Measurements from ENCODE around the gene LYPD3. TPM values are rescaled to one million over a fixed set of nuclear protein-coding genes. Genes with fewer than 3 reads are reported as not detected.

LYPD3 gene
- total and polyA plus RNA-seq, 5 donors = 0.53 to 1.5 (median 0.76) TPM

- Histone ChIP-seq H3K4me3 (ENCODE audit: low read length) (no peak overlapping the region), H3K27me3 (ENCODE audit: control insufficient read depth, insufficient read depth) (no peaks in the 10 kb centered on the region), H3K4me1 (ENCODE audit: control insufficient read depth, insufficient read depth, low read length) (no peaks in the 10 kb centered on the region), H3K9me3 (ENCODE audit: control insufficient read depth, low read length) (no peaks in the 10 kb centered on the region), H3K27ac (ENCODE audit: low read length) (no peak overlapping the region)
- ATAC-seq (no peak), DNase-seq (no peak)
- WGBS = 85% methylated on average over 9 of the region's 9 CpGs
- intact Hi-C loops (cut with DNase I) = no loop called here
Measured at GRCh38 chr19:43430976-43431375, 34.4 kb downstream of the LYPD3 start.

GRCh38 chr19:43430142-43430710 is 35.2 kb downstream of the LYPD3 start:
- Histone ChIP-seq H3K27ac (ENCODE audit: low read length) (no peak overlapping the region), H3K27me3 (ENCODE audit: control insufficient read depth, insufficient read depth) (no peaks in the 10 kb centered on the region), H3K9me3 (ENCODE audit: control insufficient read depth, low read length) (no peaks in the 10 kb centered on the region), H3K4me3 (ENCODE audit: low read length) (no peak overlapping the region), H3K4me1 (ENCODE audit: control insufficient read depth, insufficient read depth, low read length) (no peaks in the 10 kb centered on the region)
- 61% methylated on average over 6 of the region's 6 CpGs for WGBS
- DNase-seq = no peak
- no peak for ATAC-seq
- intact Hi-C loops (cut with DNase I) = no loop called here

DNA sequence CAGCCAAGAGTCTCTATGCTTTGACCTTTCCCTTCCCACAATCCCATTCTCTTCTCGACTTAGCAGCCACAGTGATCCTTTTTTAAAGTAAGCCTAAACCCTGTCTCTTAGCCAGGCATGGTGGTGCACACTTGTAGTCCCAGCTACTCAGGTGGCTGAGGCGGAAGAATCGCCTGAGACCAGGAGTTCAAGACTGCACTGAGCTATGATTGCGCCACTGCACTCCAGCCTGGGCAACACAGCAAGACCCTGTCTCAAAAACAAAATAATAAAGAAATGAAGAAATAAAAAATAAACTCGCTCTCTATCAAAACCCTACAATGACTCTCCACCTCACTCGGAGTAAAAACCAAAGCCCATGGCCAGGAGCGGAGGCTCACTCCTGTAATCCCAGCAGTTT is 36.0 kb downstream of the LYPD3 start:
- Histone ChIP-seq H3K9me3 (ENCODE audit: control insufficient read depth, low read length) (no peaks in the 10 kb centered on the region), H3K27ac (ENCODE audit: low read length) (no peak overlapping the region), H3K4me1 (ENCODE audit: control insufficient read depth, insufficient read depth, low read length) (no peaks in the 10 kb centered on the region), H3K4me3 (ENCODE audit: low read length) (no peak overlapping the region), H3K27me3 (ENCODE audit: control insufficient read depth, insufficient read depth) (no peaks in the 10 kb centered on the region)
- DNase-seq (no peak), ATAC-seq (no peak)
- WGBS = 90% methylated on average over 7 of the region's 7 CpGs
- intact Hi-C loops (cut with DNase I) = no loop called here

- Histone ChIP-seq H3K27ac (ENCODE audit: low read length) (no peak overlapping the region), H3K27me3 (ENCODE audit: control insufficient read depth, insufficient read depth) (no peaks in the 10 kb centered on the region), H3K4me3 (ENCODE audit: low read length) (no peak overlapping the region), H3K9me3 (ENCODE audit: control insufficient read depth, low read length) (no peaks in the 10 kb centered on the region), H3K4me1 (ENCODE audit: control insufficient read depth, insufficient read depth, low read length) (no peaks in the 10 kb centered on the region)
- DNase-seq = no peak
- 32% methylated on average over 8 of the region's 8 CpGs for WGBS
- intact Hi-C loops (cut with DNase I) = no loop called here
- no peak for ATAC-seq
Measured at GRCh38 chr19:43425567-43426392, 39.6 kb downstream of the LYPD3 start.

GRCh38 chr19:43423779-43424178 is 41.6 kb downstream of the LYPD3 start:
- no peak for ATAC-seq
- Histone ChIP-seq H3K27ac (ENCODE audit: low read length) (no peak overlapping the region), H3K27me3 (ENCODE audit: control insufficient read depth, insufficient read depth) (no peaks in the 10 kb centered on the region), H3K4me1 (ENCODE audit: control insufficient read depth, insufficient read depth, low read length) (no peaks in the 10 kb centered on the region), H3K4me3 (ENCODE audit: low read length) (no peak overlapping the region), H3K9me3 (ENCODE audit: control insufficient read depth, low read length) (no peaks in the 10 kb centered on the region)
- DNase-seq = no peak
- 89% methylated on average over 5 of the region's 5 CpGs for WGBS
- intact Hi-C loops (cut with DNase I) = no loop called here

- H3K27me3 ChIP-seq (ENCODE audit: control insufficient read depth, insufficient read depth) = no peaks in the 10 kb centered on the region
- DNase-seq = no peak
- no peak for ATAC-seq
- intact Hi-C loops (cut with DNase I) = no loop called here
- H3K4me3 ChIP-seq (ENCODE audit: low read length) = no peak overlapping the region
- H3K27ac ChIP-seq (ENCODE audit: low read length) = no peak overlapping the region
- H3K9me3 ChIP-seq (ENCODE audit: control insufficient read depth, low read length) = no peaks in the 10 kb centered on the region
- no peaks in the 10 kb centered on the region for H3K4me1 ChIP-seq (ENCODE audit: control insufficient read depth, insufficient read depth, low read length)
- WGBS = 98% methylated on average over 1 of the region's 1 CpG
Measured at GRCh38 chr19:43422689-43423066, 42.7 kb downstream of the LYPD3 start.

- H3K27me3 ChIP-seq (ENCODE audit: control insufficient read depth, insufficient read depth) = no peaks in the 10 kb centered on the region
- no peaks in the 10 kb centered on the region for H3K9me3 ChIP-seq (ENCODE audit: control insufficient read depth, low read length)
- intact Hi-C loops (cut with DNase I) = no loop called here
- 85% methylated on average over 2 of the region's 2 CpGs for WGBS
- no peak overlapping the region for H3K27ac ChIP-seq (ENCODE audit: low read length)
- no peak overlapping the region for H3K4me3 ChIP-seq (ENCODE audit: low read length)
- DNase-seq = no peak
- H3K4me1 ChIP-seq (ENCODE audit: control insufficient read depth, insufficient read depth, low read length) = no peaks in the 10 kb centered on the region
- no peak for ATAC-seq
Measured at GRCh38 chr19:43422000-43422688, 43.3 kb downstream of the LYPD3 start.

DNA sequence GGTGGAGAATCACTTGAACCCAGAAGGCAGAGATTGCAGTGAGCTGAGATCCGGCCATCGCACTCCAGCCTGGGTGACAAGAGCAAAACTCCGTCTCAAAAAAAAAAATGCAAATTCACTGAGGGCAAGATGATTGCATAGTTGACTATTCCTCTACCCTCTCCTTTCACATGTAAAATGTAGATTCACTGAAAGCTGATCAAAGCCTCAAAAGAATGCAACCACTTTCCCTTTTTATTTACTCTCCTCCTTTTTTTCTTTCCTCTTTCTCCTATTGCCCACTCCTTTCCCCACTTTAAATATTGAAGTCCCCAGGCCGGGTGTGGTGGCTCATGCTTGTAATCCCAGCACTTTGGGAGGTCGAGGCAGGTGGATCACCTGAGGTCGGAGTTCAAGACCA is 44.5 kb downstream of the LYPD3 start:
- no peak for DNase-seq
- Histone ChIP-seq H3K4me1 (ENCODE audit: control insufficient read depth, insufficient read depth, low read length) (no peaks in the 10 kb centered on the region), H3K27ac (ENCODE audit: low read length) (no peak overlapping the region), H3K4me3 (ENCODE audit: low read length) (no peak overlapping the region), H3K27me3 (ENCODE audit: control insufficient read depth, insufficient read depth) (no peaks in the 10 kb centered on the region), H3K9me3 (ENCODE audit: control insufficient read depth, low read length) (no peaks in the 10 kb centered on the region)
- intact Hi-C loops (cut with DNase I) = no loop called here
- ATAC-seq = no peak
- 80% methylated on average over 6 of the region's 6 CpGs for WGBS

DNA sequence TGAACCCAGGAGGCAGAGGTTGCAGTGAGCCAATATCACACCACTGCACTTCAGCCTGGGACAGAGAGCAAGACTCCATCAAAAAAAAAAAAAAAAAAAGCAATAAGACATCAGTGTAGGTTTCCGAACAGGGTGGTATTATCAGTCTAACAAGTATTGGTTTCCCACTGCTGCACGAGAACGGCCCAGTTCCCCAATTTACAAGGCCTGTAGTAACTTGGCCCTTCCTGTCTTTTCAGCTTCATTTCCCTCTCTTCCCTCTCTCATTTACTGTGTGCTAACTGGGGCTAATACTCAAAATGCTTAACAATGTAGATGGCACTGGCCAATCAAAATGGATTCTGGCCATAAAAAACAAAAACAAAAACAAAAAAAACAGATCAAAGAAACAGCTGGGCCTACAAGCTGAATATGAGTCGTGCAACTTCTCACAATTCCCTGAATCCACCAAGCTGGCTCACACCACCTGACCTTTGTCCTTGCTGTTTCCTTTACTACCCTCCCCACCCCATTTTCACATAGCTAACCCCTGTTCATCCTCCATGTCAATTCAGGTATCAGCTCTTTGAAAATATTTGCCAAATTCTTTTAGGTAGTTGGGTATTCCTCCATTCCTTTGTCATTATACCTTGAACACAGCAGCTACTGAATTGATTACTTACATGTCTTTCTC is 48.3 kb downstream of the LYPD3 start:
- Histone ChIP-seq H3K4me3 (ENCODE audit: low read length) (no peak overlapping the region), H3K27me3 (ENCODE audit: control insufficient read depth, insufficient read depth) (no peaks in the 10 kb centered on the region), H3K9me3 (ENCODE audit: control insufficient read depth, low read length) (no peaks in the 10 kb centered on the region), H3K4me1 (ENCODE audit: control insufficient read depth, insufficient read depth, low read length) (no peaks in the 10 kb centered on the region), H3K27ac (ENCODE audit: low read length) (no peak overlapping the region)
- no peak for ATAC-seq
- intact Hi-C loops (cut with DNase I) = no loop called here
- DNase-seq = no peak
- 70% methylated on average over 4 of the region's 4 CpGs for WGBS

- Histone ChIP-seq H3K27ac (ENCODE audit: low read length) (no peak within 1 kb of the TSS), H3K9me3 (ENCODE audit: control insufficient read depth, low read length) (no peaks in the 10 kb centered on the region), H3K4me3 (ENCODE audit: low read length) (no peak within 1 kb of the TSS), H3K27me3 (ENCODE audit: control insufficient read depth, insufficient read depth) (no peaks in the 10 kb centered on the region), H3K4me1 (ENCODE audit: control insufficient read depth, insufficient read depth, low read length) (no peaks in the 10 kb centered on the region)
- intact Hi-C loops (cut with DNase I) = no loop called here
- ATAC-seq = no peak
- no peak for DNase-seq
- 95% methylated on average over 21 of the region's 21 CpGs for WGBS
Measured at GRCh38 chr19:43414554-43414953, 50.9 kb downstream of the LYPD3 start, which contains the start of gene TEX101. TEX101 (plus strand) TSS chr19:43414890; CDS start chr19:43415920, 1,030 bp downstream.

GRCh38 chr19:43412441-43412840 is 53.0 kb downstream of the LYPD3 start:
- DNase-seq (no peak), ATAC-seq (no peak)
- Histone ChIP-seq H3K4me1 (ENCODE audit: control insufficient read depth, insufficient read depth, low read length) (no peaks in the 10 kb centered on the region), H3K27me3 (ENCODE audit: control insufficient read depth, insufficient read depth) (no peaks in the 10 kb centered on the region), H3K27ac (ENCODE audit: low read length) (no peak overlapping the region), H3K4me3 (ENCODE audit: low read length) (no peak overlapping the region), H3K9me3 (ENCODE audit: control insufficient read depth, low read length) (no peaks in the 10 kb centered on the region)
- 76% methylated on average over 6 of the region's 6 CpGs for WGBS
- intact Hi-C loops (cut with DNase I) = no loop called here
